ENCODE results near the gene LCAT.
"Not testable (repeated sequence)": the region's sequence is repeated elsewhere in the genome, so short reads cannot be mapped to it uniquely, and the experiment has no call there.

The LCAT gene

GRCh38 chr16:67922221-67922620 lies 21.7 kb downstream of the LCAT start:
- H3K4me3 ChIP-seq (ENCODE audit: low read depth, low read length): no peak overlapping the region
- no peak for DNase-seq (ENCODE audit: low read depth)

- DNase-seq (ENCODE audit: low read depth): no peak
- no peak overlapping the region for H3K4me3 ChIP-seq (ENCODE audit: low read depth, low read length)
Observed at GRCh38 chr16:67919622-67920221, 24.2 kb downstream of the LCAT start.

GRCh38 chr16:67917852-67918236 lies 26.1 kb downstream of the LCAT start:
- DNase-seq (ENCODE audit: low read depth): peak; percentile 56
- no peak overlapping the region for H3K4me3 ChIP-seq (ENCODE audit: low read depth, low read length)

GRCh38 chr16:67917140-67917851 lies 26.6 kb downstream of the LCAT start:
- no peak overlapping the region for H3K4me3 ChIP-seq (ENCODE audit: low read depth, low read length)
- DNase-seq (ENCODE audit: low read depth): no peak

- DNase-seq (ENCODE audit: low read depth): no peak
- H3K4me3 ChIP-seq (ENCODE audit: low read depth, low read length): no peak overlapping the region
Observed at GRCh38 chr16:67915831-67916723, 27.8 kb downstream of the LCAT start.

GRCh38 chr16:67915496-67915769 lies 28.5 kb downstream of the LCAT start:
- DNase-seq (ENCODE audit: low read depth); H3K4me3 ChIP-seq (ENCODE audit: low read depth, low read length): not testable (repeated sequence)

- no peak overlapping the region for H3K4me3 ChIP-seq (ENCODE audit: low read depth, low read length)
- DNase-seq (ENCODE audit: low read depth): no peak
Observed at GRCh38 chr16:67914758-67915495, 29.0 kb downstream of the LCAT start.

- H3K4me3 ChIP-seq (ENCODE audit: low read depth, low read length): no peak overlapping the region
- peak; percentile 72 for DNase-seq (ENCODE audit: low read depth)
Observed at GRCh38 chr16:67910158-67910557, 33.8 kb downstream of the LCAT start.

GRCh38 chr16:67909056-67909742 lies 34.7 kb downstream of the LCAT start:
- no peak overlapping the region for H3K4me3 ChIP-seq (ENCODE audit: low read depth, low read length)

GRCh38 chr16:67907397-67908180 lies 36.3 kb downstream of the LCAT start:
- no peak overlapping the region for H3K4me3 ChIP-seq (ENCODE audit: low read depth, low read length)
- no peak for DNase-seq (ENCODE audit: low read depth)

More at GRCh38 chr16:67909056-67909742, 34.7 kb downstream of the LCAT start:
- no peak for DNase-seq (ENCODE audit: low read depth)

- DNase-seq (ENCODE audit: low read depth): no peak
Observed at GRCh38 chr16:67902831-67903230, 41.1 kb downstream of the LCAT start.

GRCh38 chr16:67901734-67902133 lies 42.2 kb downstream of the LCAT start:
- no peak overlapping the region for H3K4me3 ChIP-seq (ENCODE audit: low read depth, low read length)
- DNase-seq (ENCODE audit: low read depth): no peak

More at GRCh38 chr16:67902831-67903230, 41.1 kb downstream of the LCAT start:
- H3K4me3 ChIP-seq (ENCODE audit: low read depth, low read length): no peak overlapping the region

GRCh38 chr16:67897231-67897630 lies 46.7 kb downstream of the LCAT start:
- DNase-seq (ENCODE audit: low read depth): no peak
- no peak overlapping the region for H3K4me3 ChIP-seq (ENCODE audit: low read depth, low read length)

- no peak for DNase-seq (ENCODE audit: low read depth)
Observed at GRCh38 chr16:67893743-67894399, 50.0 kb downstream of the LCAT start.

GRCh38 chr16:67892899-67893742 lies 50.8 kb downstream of the LCAT start, which contains the start of gene PSKH1:
TSS of gene PSKH1 (plus strand) at chr16:67893254. CDS start at chr16:67908750, 15,496 bp downstream.
- peak within 1 kb of the TSS; percentile 98 for H3K4me3 ChIP-seq (ENCODE audit: low read depth, low read length)
- peak; percentile 76 for DNase-seq (ENCODE audit: low read depth)

More at GRCh38 chr16:67893743-67894399, 50.0 kb downstream of the LCAT start:
- peak overlapping the region; percentile 98 for H3K4me3 ChIP-seq (ENCODE audit: low read depth, low read length)

- no peak for DNase-seq (ENCODE audit: low read depth)
- peak overlapping the region; percentile 46 for H3K4me3 ChIP-seq (ENCODE audit: low read depth, low read length)
Observed at GRCh38 chr16:67892375-67892774, 51.5 kb downstream of the LCAT start.
